Prostate gland (tissue), 2 donors: ENCODE measurements around the gene PTPDC1. TPM values are rescaled to one million over a fixed set of nuclear protein-coding genes. Genes with fewer than 3 reads are reported as not detected.

Experiments
- DNase-seq: peaks from one replicate; pipeline ENCODE4 v3.0.0-alpha.2; 2019; ENCODE audit warnings: low spot score
- H3K27ac ChIP-seq, 2 donors: fragments of 200-600 bp; sonication (generic); 2 replicates each; pipeline ENCODE4 v1.5.1; 2017 to 2019
- H3K27me3 ChIP-seq: fragments of 200-600 bp; sonication (generic); replicated peaks from 2 replicates; pipeline ENCODE4 v1.5.1; 2019; ENCODE audit not compliant: insufficient read depth
- H3K36me3 ChIP-seq, 2 donors: fragments of 200-600 bp; sonication (generic); 1 replicate in 1 of 2; 2 replicates in 1 of 2; pipeline versions ENCODE4 v1.5.1 to v1.8.1; 2017 to 2019
- H3K4me1 ChIP-seq: fragments of 200-600 bp; sonication (generic); replicated peaks from 2 replicates; pipeline ENCODE4 v1.5.1; 2019
- H3K4me3 ChIP-seq, 2 donors: fragments of 200-600 bp; sonication (generic); 2 replicates each; pipeline ENCODE4 v1.5.1; 2017 to 2019
- H3K9me3 ChIP-seq: fragments of 200-600 bp; sonication (generic); 2 replicates; pipeline ENCODE4 v1.5.1; 2017
- POLR2A ChIP-seq: fragments of 450-650 bp; IDR thresholded peaks from one replicate; pipeline ENCODE4 v1.6.1; 2016; ENCODE audit warnings: antibody characterized with exemption, mild to moderate bottlenecking
- POLR2AphosphoS5 ChIP-seq: sonication (generic); formaldehyde crosslinking; IDR thresholded peaks from one replicate; pipeline ENCODE4 v1.6.1; 2017; ENCODE audit warnings: antibody characterized with exemption
- WGBS: methylation state at CpG from one replicate; pipeline ENCODE4 v1.1.5; 2018; 5-methylcytosine and 5-hydroxymethylcytosine counted together
- intact Hi-C: fragments of 100-400 bp; cut with DNase I; formaldehyde crosslinking; loops from one replicate; pipeline ENCODE4 v1.14.2; 2022
- total RNA-seq, 2 donors: library from RNA; depleted of rRNA; stranded (reverse); fragments of >200 nt; gene quantifications; one replicate each; pipeline ENCODE4 v1.1.0, GENCODE V29; 2016
- TF ChIP-seq, protein P1 (sequence below), 4 experiments: fragments of 200-600 bp in 2 of 4; fragments of 450-650 bp in 2 of 4; sonication (generic) in 2 of 4; IDR thresholded peaks; 1 replicate in 3 of 4; 2 replicates in 1 of 4; pipeline ENCODE4 v1.5.1; 2016 to 2019; ENCODE audit warnings: antibody characterized with exemption in 4 of 4, mild to moderate bottlenecking in 2 of 4, moderate library complexity in 2 of 4

PTPDC1 gene
- total RNA-seq, 2 donors from 2014 or later: 4.6 to 17.9 TPM

DNA sequence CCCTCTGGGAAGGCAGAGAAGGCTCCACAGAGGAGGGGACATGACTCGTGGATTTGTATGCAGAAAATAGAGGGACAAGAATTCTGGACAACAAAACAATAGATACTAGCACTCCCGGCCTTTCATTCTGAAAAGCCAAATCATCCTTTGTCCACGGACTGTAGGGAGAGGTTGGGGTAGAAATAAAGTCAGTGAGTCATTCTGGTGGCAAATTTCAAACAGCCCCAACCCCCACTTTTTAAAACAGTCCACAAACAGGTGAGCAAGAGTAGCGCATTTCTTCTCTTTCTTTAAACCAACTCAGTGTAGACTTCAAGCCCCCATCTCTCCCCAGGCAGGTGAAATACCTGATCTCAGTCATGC is 56.1 kb downstream of the PTPDC1 start:
- Histone ChIP-seq H3K4me1 (peaks cover 5% of the 10 kb centered on the region), H3K4me3 (no peak overlapping the region)

GRCh38 chr9:94140791-94141790 is 56.8 kb downstream of the PTPDC1 start:
- TF ChIP-seq POLR2A (no peak), POLR2AphosphoS5 (no peak)
- TF ChIP-seq, protein P1, sequence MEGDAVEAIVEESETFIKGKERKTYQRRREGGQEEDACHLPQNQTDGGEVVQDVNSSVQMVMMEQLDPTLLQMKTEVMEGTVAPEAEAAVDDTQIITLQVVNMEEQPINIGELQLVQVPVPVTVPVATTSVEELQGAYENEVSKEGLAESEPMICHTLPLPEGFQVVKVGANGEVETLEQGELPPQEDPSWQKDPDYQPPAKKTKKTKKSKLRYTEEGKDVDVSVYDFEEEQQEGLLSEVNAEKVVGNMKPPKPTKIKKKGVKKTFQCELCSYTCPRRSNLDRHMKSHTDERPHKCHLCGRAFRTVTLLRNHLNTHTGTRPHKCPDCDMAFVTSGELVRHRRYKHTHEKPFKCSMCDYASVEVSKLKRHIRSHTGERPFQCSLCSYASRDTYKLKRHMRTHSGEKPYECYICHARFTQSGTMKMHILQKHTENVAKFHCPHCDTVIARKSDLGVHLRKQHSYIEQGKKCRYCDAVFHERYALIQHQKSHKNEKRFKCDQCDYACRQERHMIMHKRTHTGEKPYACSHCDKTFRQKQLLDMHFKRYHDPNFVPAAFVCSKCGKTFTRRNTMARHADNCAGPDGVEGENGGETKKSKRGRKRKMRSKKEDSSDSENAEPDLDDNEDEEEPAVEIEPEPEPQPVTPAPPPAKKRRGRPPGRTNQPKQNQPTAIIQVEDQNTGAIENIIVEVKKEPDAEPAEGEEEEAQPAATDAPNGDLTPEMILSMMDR (IDR thresholded peaks at IDR 0.05): no peak
- Histone ChIP-seq H3K9me3 (no peaks in the 10 kb centered on the region), H3K36me3 (no peaks in the 10 kb centered on the region), H3K4me1 (peaks cover 5% of the 10 kb centered on the region), H3K27me3 (no peaks in the 10 kb centered on the region), H3K4me3 (no peak overlapping the region), H3K27ac (peak overlapping the region; percentile 70 to 80)
- intact Hi-C loops: no loop called here
- no peak for DNase-seq
- WGBS: 85% methylated on average over 12 of the region's 13 CpGs

More for the DNA sequence above, 56.1 kb downstream of the PTPDC1 start:
- WGBS: 51% methylated on average over 4 of the region's 4 CpGs
- intact Hi-C loops: no loop called here
- Histone ChIP-seq H3K36me3 (no peaks in the 10 kb centered on the region), H3K27me3 (no peaks in the 10 kb centered on the region), H3K9me3 (no peaks in the 10 kb centered on the region), H3K27ac (peak overlapping the region; percentile 70 to 80)
- no peak for TF ChIP-seq POLR2AphosphoS5
- TF ChIP-seq POLR2A: no peak
- TF ChIP-seq, protein P1 (IDR thresholded peaks at IDR 0.05): no peak
- DNase-seq: no peak

GRCh38 chr9:94142353-94142752 is 58.1 kb downstream of the PTPDC1 start:
- H3K9me3 ChIP-seq: no peaks in the 10 kb centered on the region
- H3K27me3 ChIP-seq: no peaks in the 10 kb centered on the region
- no peak overlapping the region for H3K27ac ChIP-seq
- TF ChIP-seq, protein P1 (IDR thresholded peaks at IDR 0.05): no peak
- TF ChIP-seq POLR2A: no peak
- TF ChIP-seq POLR2AphosphoS5: no peak
- no peak overlapping the region for H3K4me3 ChIP-seq
- DNase-seq: no peak
- 74% methylated on average over 5 of the region's 5 CpGs for WGBS
- intact Hi-C loops: no loop called here
- H3K36me3 ChIP-seq: no peaks in the 10 kb centered on the region
- H3K4me1 ChIP-seq: peaks cover 5% of the 10 kb centered on the region

- peak; percentile 83 for DNase-seq
Measured at GRCh38 chr9:94144394-94144793, 60.1 kb downstream of the PTPDC1 start.

More at GRCh38 chr9:94144394-94144793, 60.1 kb downstream of the PTPDC1 start:
- 40% methylated on average over 2 of the region's 2 CpGs for WGBS
- Histone ChIP-seq H3K27me3 (no peaks in the 10 kb centered on the region), H3K4me1 (peaks cover 5% of the 10 kb centered on the region), H3K4me3 (no peak overlapping the region), H3K9me3 (no peaks in the 10 kb centered on the region), H3K27ac (peak overlapping the region; percentile 4 to 73), H3K36me3 (no peaks in the 10 kb centered on the region)
- intact Hi-C loops: no loop called here
- peak; percentile 94 for TF ChIP-seq POLR2AphosphoS5
- TF ChIP-seq, protein P1 (IDR thresholded peaks at IDR 0.05): no peak
